UCSD-AML1 (cell line): ENCODE measurements around the gene PAN3.
"Not testable (repeated sequence)": the region's sequence is repeated elsewhere in the genome, so short reads cannot be mapped to it uniquely, and the experiment has no call there.

ENCODE experiments used
- DNase-seq: peaks from one replicate; lab custom pipeline; 2025; ENCODE audit not compliant: unreplicated experiment; lab: John Stamatoyannopoulos, UW

Gene PAN3

DNA sequence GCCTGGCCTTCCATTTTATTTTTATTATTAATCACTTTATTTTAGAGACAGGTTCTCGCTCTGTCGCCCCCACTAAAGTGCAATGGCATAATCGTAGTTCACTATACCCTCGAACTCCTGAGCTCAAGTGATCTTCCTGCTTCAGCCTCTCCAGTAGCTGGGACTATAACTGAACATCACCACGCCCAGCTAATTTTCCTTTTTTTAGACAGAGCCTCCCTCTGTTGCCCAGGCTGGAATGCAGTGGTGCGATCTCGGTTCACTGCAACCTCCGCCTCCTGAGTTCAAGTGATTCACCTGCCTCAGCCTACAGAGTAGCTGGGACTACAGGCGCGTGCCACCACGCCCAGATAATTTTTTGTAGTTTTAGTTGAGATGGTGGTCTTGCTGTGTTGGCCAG lies 6.7 kb upstream of the PAN3 start:
- no peak for DNase-seq

DNA sequence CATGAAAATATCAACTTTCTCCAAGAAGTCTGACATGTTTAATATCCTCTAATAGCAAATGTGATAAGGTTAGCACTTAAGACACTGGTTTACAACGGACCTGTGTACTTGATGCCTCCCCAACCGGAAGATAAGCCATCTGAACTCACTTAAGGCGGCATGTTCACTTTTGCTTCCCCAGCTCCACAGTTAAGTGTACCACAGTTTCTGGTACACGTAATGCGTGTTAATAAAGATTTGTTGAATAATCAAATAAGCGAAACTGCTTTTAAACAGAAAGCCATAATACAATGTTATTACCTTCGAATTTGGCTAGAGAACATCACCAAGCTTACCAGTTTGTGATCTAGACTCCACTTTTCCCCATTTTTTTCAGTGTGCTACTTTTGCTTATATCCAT lies 1.4 kb upstream of the PAN3 start:
- no peak for DNase-seq

DNA sequence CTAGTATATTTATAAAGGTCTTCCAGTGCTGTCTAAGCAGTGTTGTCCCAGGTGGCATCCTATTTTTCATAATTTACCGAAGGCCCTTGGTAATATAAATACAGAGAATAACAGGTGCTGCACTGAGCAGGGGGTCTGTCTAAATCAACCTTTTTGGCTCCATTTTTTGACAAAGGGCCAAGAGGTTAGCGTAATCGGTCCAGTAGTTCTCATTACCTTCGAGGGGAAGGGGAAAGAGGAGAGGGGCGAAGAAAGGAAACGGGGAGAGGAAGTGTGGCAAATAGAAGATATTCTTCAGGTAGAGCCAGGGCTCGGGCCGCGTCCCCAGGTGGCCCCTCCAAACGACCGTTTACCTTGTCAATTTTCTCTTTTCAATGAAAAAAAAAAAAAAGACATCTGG lies 749 bp upstream of the PAN3 start:
- DNase-seq, result no peak

DNA sequence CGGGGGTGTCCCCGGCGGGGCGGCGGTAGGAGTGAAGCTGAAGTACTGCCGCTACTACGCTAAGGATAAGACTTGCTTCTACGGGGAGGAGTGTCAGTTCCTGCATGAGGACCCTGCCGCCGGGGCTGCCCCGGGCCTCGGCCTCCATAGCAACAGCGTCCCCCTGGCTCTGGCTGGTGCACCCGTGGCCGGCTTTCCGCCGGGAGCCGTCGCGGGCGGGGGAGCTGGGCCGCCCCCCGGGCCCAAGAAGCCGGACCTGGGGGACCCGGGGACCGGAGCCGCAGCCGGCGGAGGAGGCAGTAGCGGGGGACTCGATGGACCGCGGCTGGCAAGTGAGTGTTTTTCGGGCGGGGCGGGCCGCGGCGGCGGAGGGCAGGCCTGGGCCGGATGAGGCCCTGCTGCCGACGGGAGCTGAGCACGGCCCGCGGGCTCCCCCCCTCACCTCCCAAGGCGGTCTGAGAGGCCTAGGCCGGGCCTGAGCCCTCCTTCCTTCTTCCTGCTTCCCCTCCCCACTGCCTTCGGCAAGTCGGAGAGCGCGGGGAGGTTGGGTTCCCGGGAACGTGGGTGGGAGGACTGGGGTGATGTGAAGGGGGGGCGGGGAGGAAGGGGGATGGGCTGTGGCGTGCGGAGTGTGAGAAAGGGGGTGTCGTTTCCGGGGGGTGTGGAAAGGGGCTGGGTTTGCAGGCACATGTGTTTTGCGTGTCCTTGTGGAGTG lies 568 bp downstream of the PAN3 start:
- peak; percentile 95 for DNase-seq

DNA sequence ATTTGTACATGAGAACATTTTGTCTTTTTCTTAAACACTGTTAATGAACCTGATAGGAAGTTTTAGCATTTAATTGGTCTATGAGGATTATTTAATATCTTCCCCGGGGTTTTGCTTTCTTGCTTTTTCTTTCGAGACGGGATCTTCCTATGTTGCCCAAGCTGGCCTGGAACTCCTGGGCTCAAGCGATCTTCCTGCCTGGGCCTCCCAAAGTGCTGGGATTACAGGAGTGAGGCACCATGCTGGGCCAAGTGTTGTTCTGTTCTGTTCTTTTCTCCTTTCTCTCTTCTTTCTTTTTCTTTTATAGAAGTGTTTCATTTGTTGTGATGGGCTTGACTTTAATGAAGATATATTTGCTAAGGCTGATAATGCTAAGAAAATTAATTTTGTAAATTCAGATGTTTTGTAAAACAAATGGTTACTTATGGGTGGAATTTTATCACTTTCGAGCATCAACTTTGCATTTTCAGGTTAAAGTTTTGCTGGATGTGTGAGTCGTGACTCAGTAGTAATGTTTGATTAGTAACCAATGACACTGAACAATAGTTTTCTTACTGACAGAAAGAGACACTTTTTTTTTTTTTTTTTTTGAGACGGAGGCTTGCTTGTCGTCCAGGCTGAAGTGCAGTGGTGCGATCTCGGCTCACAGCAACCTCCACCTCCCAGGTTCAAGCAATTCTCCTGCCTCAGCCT lies 2.2 kb downstream of the PAN3 start:
- DNase-seq, result no peak

DNA sequence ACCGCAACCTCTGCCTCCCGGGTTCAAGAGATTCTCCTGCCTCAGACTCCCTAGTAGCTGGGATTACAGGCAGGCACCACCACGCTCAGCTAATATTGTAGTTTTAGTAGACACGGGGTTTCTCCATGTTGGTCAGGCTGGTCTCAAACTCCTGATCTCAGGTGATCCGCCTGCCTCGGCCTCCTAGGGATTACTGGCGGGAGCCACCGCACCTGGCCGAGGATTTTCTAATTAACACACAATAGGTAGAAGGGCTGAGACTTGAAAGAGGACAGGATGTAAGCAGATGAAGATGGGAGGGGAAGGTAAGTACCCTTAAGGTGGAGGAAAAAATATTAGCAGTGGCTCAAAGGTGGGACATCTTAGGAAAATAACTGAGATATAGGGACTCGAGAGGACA lies 3.2 kb downstream of the PAN3 start:
- not testable (repeated sequence) for DNase-seq

DNA sequence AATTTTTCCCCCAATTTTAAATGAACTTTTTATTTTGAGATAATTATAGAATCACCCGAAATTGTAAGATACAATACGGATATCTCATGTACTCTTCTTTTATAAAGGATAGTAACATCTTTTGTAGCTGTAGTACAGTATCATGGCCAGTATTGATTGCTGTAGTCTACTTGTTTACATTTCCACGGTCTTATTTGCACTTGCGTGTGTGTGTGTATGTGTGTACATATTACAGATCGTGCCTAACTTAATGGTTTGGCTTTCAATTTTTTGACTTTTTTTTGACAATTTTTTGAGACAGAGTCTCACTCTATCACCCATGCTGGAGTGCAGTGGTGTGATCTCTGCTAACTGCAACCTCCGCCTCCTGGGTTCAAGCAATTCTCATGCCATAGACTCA lies 6.7 kb downstream of the PAN3 start:
- DNase-seq, result no peak

DNA sequence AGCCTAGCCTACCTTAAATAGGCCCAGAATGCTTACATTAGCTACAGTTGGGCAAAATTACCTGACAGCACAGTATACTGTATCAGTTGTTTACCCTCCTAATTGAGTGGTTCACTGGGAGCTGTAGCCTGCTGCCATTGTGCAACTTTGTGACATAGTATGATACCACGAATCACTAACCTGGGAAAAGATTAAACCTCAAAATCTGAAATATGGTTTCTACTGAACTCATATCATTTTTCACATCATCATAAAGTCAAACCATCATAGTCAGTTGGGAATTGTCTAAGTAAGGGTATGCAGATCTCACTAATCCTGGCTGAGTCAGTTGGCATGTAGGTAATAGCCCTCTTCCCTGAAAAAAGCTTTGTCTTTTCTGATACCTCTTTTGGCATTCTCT lies 9.2 kb downstream of the PAN3 start:
- no peak for DNase-seq

DNA sequence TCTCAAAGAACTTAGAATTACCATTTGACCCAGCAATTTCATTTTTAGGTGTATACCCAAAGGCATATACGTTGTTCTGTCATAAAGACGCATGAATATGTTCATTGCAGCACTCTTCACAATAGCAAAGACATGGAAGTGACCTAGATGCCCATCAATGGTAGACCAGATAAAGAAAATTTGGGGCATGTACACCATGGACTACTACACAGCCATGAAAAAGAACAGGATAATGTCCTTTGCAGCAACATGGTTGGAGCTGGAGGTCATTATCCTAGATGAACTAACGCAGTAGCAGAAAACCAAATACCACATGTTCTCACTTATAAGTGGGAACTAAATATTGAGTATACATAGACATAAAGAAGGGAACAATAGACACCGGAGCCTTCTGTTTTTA lies 20.7 kb downstream of the PAN3 start:
- no peak for DNase-seq

DNA sequence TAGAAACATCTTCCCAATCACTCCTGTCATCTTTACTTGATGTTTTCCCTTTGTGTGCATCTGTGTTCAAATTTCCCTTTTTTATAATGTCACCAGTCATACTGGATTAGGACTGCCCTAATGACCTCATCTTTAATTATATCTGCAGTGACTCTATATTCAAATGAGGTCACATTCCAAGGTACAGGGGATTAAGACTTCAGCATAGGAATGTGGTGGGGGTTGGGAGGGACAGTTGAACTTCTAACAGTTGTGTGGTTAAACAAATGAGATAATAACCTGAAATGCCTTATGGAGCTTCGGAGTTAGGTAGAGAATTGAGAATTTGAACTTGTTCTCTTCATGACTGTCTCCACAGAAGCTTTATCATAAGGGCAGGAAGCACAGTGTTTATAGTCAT lies 23.0 kb downstream of the PAN3 start:
- DNase-seq, result no peak

DNA sequence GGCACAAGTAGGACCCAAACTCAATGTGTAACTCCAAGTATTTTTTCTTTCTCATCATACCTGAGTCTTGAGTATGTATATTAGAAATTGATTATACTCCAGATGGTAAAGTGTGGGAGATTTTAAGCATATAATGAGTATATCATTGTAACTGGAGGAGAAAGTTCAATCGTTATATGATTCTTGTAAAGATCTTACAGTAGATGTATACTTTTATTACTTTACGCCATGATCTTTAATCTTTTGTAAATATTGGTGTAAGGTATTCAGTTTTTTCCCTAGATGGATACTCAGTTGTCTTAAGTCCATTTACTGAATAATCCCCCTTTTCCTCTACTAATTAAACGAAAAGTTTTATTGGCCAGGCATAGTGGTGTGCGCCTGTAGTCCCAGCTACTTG lies 25.2 kb downstream of the PAN3 start:
- no peak for DNase-seq

DNA sequence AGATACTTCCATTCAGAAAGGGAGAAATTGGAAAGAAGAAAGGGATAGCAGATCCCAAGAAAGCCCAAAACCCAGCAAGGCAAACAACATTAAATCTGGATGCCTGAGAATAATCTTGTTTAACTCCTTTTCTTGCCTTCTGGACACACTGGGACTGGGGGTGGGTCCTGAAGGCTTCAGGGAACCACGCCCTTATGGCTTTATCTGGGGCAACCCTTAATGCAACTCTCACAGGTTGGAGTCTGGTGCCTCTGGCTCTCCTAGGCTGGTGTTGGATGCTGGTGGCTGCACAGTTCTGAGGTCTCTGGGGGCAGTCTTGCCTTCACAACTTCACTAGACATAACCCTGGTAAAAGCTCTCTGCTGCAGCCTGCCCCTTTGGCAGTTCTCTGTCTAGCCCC lies 27.9 kb downstream of the PAN3 start:
- DNase-seq, result no peak

DNA sequence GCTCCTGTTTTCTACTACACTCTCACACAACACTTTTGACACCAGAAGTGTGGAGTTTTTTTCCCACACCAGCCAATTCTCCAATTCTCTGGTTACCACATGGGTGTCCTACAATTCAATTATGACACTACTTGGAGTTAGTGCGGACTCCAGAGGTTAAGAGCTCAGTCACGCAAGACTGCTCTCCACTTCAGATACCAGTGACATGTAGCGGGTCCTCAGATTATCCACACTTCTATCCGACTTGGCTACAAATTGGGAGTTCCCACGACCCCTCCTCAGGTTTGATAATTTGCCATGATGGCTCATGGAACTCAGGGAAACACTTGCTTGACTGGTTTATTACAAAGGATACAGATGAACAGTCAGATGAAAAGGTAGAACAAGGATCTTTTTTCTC lies 32.9 kb downstream of the PAN3 start:
- no peak for DNase-seq

DNA sequence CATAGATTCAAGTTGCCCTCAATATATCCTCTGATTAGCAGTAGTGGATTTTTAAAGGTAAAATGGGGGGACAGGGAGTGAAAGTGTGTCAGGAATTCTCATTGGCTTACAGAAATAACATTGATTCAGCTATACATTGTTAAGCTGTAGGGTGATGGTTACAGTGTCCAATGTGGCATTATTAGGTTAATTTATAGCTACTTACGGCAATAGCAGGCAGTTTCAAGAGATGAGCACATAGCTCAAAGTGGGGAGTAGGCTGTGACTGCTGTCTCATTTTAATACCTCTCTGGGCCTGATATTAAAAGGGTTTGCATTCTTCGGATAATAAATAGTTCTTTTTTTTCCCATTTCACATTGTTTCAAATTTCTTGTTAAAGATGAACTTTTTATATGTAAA lies 34.6 kb downstream of the PAN3 start:
- DNase-seq, result no peak

DNA sequence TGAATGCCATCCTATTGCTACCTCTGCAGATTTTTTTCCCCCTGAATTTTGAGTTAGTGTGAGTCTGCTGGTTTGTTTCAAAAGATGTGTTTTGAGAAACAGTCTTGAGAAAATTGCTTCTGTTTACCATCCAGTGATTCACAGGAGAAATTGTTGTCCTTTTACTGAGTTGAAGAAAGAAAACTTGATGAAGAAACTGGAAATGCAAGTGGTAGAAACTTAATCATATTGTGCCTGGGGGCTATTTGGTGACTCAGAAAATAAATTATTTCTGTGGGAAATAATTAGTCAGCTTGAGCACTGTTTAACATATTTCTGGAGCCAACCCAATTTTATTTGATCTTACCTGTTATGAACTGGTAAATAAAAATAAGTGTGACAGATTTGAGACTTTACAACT lies 35.4 kb downstream of the PAN3 start:
- DNase-seq, result no peak

DNA sequence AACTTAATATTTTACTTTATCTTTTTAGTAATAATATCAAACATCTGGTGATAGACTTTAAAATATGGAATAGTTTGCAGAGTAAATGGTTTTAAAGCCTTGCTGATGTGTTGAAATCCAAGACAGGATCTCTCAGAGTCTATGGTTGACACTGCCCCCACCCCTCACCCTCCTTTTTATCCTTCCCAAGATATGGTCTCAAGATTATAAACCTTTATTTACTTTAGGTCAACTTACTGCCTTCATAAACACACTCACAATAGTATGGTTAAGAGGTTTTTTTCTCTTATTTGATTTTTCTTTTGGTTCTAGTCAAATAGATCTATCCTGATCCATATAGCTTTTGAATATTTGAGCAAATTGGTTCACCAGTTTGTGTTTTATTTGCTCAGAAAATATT lies 39.0 kb downstream of the PAN3 start:
- DNase-seq, result no peak

DNA sequence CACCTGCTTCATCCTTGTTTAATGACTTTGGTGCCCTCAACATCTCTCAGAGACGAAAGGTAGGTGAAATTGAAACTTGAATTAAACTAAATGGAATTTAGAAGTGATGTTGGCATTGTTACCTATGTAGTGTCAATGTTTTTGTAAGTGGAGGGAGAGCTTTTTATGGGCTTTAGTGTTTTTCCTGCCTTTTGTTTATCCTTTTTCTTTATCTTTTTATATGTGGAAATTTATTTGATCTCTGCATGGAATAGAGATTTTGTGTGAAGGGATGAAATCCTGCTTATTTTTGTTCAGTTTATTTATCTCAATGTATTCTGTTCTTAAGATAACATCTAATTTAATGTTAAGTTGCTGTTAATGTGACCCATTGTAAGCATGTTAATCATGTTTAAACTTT lies 39.5 kb downstream of the PAN3 start:
- DNase-seq, result no peak

DNA sequence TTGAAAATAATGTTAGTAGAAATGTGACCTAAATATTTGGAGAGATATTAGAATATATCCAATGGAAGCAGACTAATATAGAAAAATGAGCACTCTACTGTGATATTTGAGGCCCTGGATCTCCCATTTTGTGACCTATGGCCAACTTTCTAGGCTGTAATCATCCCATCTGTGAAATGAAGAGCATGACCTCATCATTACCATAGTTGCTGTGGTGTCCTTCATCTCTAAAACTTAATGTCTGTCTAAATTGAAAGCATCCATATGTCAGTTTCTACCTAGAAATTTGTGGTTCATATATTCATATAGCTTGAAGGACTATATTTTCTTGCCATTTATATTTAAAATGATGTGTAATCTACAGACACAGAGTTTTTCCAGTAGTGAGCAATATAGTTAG lies 41.6 kb downstream of the PAN3 start:
- DNase-seq, result no peak

DNA sequence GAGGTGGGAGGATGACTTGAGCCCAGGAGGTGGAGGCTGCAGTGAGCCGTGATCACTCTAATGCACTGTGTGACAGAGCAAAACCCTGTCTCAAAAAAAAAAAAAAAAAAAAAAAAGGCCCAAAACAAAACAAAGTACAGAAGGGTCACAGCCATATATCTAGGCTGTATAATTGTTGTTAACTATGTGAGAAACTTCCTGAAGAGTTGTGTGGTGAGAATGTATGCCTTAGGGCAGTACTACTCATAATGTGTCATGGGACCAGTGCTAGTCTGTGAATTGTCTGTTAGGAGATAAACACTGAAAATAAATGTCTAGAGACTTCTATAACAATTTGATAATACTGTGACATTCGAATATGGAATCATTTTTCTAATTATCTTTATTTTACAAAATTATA lies 43.1 kb downstream of the PAN3 start:
- no peak for DNase-seq

DNA sequence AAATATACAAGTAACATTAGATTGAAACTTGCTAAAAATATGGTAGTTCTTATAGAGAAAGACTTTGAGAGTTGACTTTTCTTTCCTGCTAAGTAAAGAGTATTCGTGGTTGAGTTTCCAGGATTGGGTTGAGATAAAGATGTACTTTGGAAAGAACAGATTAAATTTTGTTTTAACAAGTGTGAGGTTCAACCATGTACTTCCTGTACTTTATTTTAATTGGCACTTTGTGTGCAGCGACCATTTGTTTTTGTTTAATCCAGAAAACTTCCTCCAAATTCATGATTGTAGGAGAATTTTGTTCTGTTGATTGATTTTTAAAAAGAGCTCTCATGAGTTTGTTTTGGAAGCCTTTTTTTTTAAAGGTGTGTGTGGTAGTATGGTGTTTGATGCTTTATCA lies 46.9 kb downstream of the PAN3 start:
- DNase-seq, result no peak

DNA sequence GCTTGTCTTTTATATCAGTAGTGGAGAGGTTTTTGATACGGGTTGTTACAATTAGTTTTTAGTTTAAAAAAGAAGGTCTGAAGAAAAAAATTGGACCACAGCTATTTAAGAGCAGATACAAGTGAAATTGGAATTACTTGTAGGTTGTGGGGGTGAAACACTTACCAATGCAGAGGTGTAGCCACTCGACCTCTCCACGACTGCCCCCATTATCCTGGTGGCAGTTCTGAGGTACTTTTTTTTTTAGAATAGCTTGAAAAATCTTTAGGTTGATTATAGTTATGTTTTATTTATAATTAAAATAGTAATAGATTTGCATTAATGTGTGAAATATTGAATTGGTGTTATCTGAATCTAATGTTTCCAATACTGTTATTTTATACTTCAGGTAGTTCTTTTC lies 60.7 kb downstream of the PAN3 start:
- no peak for DNase-seq

DNA sequence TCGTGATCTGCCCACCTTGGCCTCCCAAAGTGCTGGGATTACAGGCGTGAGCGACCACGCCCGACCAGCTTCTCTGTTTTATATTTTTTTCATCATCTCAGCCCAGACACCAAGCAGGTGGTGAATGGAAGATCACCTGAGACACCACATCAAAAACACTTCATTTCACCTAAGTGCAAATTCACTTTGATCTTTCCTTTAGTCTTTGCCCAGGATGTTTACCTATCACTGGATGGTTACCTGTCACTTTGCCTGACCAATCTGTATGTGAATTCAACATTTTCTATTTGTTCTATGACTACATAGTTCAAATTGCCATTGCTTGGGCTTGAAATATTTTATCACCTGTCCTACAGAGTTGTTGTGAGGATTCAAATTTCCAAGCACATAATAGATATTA lies 65.7 kb downstream of the PAN3 start:
- DNase-seq, result no peak
